Measurements from ENCODE around the gene PLA2G2F.

DNA sequence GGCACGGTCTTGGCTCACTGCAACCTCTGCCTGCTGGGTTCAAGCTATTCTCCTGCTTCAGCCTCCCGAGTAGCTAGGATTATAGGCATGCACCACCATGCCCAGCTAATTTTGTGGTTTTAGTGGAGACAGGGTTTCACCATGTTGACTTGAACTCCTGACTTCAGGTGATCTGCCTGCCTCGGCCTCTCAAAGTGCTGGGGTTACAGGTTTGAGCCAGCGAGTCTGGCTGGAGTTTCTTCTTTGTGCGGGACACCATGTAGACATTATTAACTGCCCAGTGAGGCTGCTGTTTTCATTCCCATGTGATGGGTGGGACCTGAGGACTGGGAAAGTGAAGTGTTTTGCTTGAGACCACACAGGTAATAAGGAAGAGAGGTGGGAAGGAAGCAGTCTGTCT lies 45.8 kb upstream of the PLA2G2F start:
- TF ChIP-seq ZNF629 (tag by site-specific recombination; IDR thresholded peaks at IDR 0.05), result no peak
- no peak for TF ChIP-seq ZNF600 (tag by site-specific recombination; IDR thresholded peaks at IDR 0.05)
- TF ChIP-seq ZNF623 (tag by site-specific recombination; IDR thresholded peaks at IDR 0.05), result no peak
- TF ChIP-seq, protein P1, sequence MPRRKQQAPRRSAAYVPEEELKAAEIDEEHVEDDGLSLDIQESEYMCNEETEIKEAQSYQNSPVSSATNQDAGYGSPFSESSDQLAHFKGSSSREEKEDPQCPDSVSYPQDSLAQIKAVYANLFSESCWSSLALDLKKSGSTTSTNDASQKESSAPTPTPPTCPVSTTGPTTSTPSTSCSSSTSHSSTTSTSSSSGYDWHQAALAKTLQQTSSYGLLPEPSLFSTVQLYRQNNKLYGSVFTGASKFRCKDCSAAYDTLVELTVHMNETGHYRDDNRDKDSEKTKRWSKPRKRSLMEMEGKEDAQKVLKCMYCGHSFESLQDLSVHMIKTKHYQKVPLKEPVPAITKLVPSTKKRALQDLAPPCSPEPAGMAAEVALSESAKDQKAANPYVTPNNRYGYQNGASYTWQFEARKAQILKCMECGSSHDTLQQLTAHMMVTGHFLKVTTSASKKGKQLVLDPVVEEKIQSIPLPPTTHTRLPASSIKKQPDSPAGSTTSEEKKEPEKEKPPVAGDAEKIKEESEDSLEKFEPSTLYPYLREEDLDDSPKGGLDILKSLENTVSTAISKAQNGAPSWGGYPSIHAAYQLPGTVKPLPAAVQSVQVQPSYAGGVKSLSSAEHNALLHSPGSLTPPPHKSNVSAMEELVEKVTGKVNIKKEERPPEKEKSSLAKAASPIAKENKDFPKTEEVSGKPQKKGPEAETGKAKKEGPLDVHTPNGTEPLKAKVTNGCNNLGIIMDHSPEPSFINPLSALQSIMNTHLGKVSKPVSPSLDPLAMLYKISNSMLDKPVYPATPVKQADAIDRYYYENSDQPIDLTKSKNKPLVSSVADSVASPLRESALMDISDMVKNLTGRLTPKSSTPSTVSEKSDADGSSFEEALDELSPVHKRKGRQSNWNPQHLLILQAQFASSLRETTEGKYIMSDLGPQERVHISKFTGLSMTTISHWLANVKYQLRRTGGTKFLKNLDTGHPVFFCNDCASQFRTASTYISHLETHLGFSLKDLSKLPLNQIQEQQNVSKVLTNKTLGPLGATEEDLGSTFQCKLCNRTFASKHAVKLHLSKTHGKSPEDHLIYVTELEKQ (tag by site-specific recombination; IDR thresholded peaks at IDR 0.05; ENCODE audit: borderline replicate concordance), result no peak
- TF ChIP-seq ZFP37 (tag by site-specific recombination; IDR thresholded peaks at IDR 0.05), result no peak
- TF ChIP-seq, protein P2, sequence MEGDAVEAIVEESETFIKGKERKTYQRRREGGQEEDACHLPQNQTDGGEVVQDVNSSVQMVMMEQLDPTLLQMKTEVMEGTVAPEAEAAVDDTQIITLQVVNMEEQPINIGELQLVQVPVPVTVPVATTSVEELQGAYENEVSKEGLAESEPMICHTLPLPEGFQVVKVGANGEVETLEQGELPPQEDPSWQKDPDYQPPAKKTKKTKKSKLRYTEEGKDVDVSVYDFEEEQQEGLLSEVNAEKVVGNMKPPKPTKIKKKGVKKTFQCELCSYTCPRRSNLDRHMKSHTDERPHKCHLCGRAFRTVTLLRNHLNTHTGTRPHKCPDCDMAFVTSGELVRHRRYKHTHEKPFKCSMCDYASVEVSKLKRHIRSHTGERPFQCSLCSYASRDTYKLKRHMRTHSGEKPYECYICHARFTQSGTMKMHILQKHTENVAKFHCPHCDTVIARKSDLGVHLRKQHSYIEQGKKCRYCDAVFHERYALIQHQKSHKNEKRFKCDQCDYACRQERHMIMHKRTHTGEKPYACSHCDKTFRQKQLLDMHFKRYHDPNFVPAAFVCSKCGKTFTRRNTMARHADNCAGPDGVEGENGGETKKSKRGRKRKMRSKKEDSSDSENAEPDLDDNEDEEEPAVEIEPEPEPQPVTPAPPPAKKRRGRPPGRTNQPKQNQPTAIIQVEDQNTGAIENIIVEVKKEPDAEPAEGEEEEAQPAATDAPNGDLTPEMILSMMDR (tag by site-specific recombination; IDR thresholded peaks at IDR 0.05), result no peak
- TF ChIP-seq, protein P3, sequence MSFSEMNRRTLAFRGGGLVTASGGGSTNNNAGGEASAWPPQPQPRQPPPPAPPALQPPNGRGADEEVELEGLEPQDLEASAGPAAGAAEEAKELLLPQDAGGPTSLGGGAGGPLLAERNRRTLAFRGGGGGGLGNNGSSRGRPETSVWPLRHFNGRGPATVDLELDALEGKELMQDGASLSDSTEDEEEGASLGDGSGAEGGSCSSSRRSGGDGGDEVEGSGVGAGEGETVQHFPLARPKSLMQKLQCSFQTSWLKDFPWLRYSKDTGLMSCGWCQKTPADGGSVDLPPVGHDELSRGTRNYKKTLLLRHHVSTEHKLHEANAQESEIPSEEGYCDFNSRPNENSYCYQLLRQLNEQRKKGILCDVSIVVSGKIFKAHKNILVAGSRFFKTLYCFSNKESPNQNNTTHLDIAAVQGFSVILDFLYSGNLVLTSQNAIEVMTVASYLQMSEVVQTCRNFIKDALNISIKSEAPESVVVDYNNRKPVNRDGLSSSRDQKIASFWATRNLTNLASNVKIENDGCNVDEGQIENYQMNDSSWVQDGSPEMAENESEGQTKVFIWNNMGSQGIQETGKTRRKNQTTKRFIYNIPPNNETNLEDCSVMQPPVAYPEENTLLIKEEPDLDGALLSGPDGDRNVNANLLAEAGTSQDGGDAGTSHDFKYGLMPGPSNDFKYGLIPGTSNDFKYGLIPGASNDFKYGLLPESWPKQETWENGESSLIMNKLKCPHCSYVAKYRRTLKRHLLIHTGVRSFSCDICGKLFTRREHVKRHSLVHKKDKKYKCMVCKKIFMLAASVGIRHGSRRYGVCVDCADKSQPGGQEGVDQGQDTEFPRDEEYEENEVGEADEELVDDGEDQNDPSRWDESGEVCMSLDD (tag by site-specific recombination; IDR thresholded peaks at IDR 0.05), result no peak
- TF ChIP-seq ZNF792 (tag by site-specific recombination; IDR thresholded peaks at IDR 0.05), result no peak
- TF ChIP-seq, protein P4, sequence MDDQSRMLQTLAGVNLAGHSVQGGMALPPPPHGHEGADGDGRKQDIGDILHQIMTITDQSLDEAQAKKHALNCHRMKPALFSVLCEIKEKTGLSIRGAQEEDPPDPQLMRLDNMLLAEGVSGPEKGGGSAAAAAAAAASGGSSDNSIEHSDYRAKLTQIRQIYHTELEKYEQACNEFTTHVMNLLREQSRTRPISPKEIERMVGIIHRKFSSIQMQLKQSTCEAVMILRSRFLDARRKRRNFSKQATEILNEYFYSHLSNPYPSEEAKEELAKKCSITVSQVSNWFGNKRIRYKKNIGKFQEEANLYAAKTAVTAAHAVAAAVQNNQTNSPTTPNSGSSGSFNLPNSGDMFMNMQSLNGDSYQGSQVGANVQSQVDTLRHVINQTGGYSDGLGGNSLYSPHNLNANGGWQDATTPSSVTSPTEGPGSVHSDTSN (CRISPR knock-in tag; IDR thresholded peaks at IDR 0.05), result no peak

Measured in HEK293 (cell line).